RWPE2 (cell line): ENCODE measurements around the gene INTS14.
"Not testable (repeated sequence)": the region's sequence is repeated elsewhere in the genome, so short reads cannot be mapped to it uniquely, and the experiment has no call there.

Experiments used
- ATAC-seq: fragments of 200-7000 bp; cut with Tn5 transposase; 3 replicates; pipeline ENCODE4 v1.9.1; 2021; ENCODE audit warnings: low read depth
- DNase-seq: peaks from one replicate; pipeline ENCODE4 v3.0.0-alpha.2; 2020; ENCODE audit warnings: low spot score
- H3K27ac ChIP-seq: fragments of 450-650 bp; 2 replicates; pipeline ENCODE4 v1.5.1; 2017; ENCODE audit warnings: mild to moderate bottlenecking; ENCODE audit not compliant: poor library complexity, severe bottlenecking
- H3K27me3 ChIP-seq: fragments of 250-450 bp; sonication (Bioruptor Pico); 2 replicates; pipeline ENCODE4 v1.5.1; 2021; ENCODE audit warnings: mild to moderate bottlenecking, moderate library complexity; ENCODE audit not compliant: insufficient read depth, poor library complexity, severe bottlenecking
- H3K36me3 ChIP-seq: fragments of 250-450 bp; sonication (Bioruptor Pico); 2 replicates; pipeline ENCODE4 v1.5.1; 2020; ENCODE audit warnings: low read depth, mild to moderate bottlenecking, moderate library complexity
- H3K4me1 ChIP-seq: fragments of 250-450 bp; sonication (Bioruptor Pico); 2 replicates; pipeline ENCODE4 v1.5.1; 2021; ENCODE audit warnings: mild to moderate bottlenecking, moderate library complexity; ENCODE audit not compliant: insufficient read depth, poor library complexity, severe bottlenecking
- H3K4me3 ChIP-seq: fragments of 250-450 bp; sonication (Bioruptor Pico); 2 replicates; pipeline ENCODE4 v1.5.1; 2021; ENCODE audit warnings: mild to moderate bottlenecking, moderate library complexity; ENCODE audit not compliant: severe bottlenecking
- H3K9me3 ChIP-seq: fragments of 250-450 bp; sonication (Bioruptor Pico); 2 replicates; pipeline ENCODE4 v1.5.1; 2021; ENCODE audit warnings: mild to moderate bottlenecking, moderate library complexity; ENCODE audit not compliant: severe bottlenecking
- CTCF ChIP-seq: fragments of 450-650 bp; IDR thresholded peaks from one replicate; pipeline ENCODE4 v1.5.1; 2017; ENCODE audit warnings: mild to moderate bottlenecking, moderate library complexity; ENCODE audit not compliant: poor library complexity, severe bottlenecking

Gene INTS14

GRCh38 chr15:65618560-65619109 lies 7.7 kb upstream of the INTS14 start:
- no peaks in the 10 kb centered on the region for H3K4me1 ChIP-seq
- H3K27me3 ChIP-seq = no peaks in the 10 kb centered on the region
- ATAC-seq (no peak), DNase-seq (no peak)
- H3K36me3 ChIP-seq = no peaks in the 10 kb centered on the region
- no peak for TF ChIP-seq CTCF
- H3K9me3 ChIP-seq = no peaks in the 10 kb centered on the region
- no peak overlapping the region for H3K4me3 ChIP-seq
- H3K27ac ChIP-seq = no peak overlapping the region

- not testable (repeated sequence) for H3K27me3 ChIP-seq, H3K27ac ChIP-seq, H3K9me3 ChIP-seq, H3K4me1 ChIP-seq, DNase-seq, H3K4me3 ChIP-seq, H3K36me3 ChIP-seq, ATAC-seq
Observed at GRCh38 chr15:65615887-65616286, 5.0 kb upstream of the INTS14 start.

- H3K36me3 ChIP-seq = no peaks in the 10 kb centered on the region
- H3K9me3 ChIP-seq = no peaks in the 10 kb centered on the region
- peaks cover 5% of the 10 kb centered on the region for H3K4me1 ChIP-seq
- DNase-seq = no peak
- ATAC-seq = no peak
- H3K4me3 ChIP-seq = no peak overlapping the region
- H3K27me3 ChIP-seq = no peaks in the 10 kb centered on the region
- no peak overlapping the region for H3K27ac ChIP-seq
- no peak for TF ChIP-seq CTCF
Observed at GRCh38 chr15:65612949-65613744, 2.2 kb upstream of the INTS14 start.

GRCh38 chr15:65612616-65612946 lies 1.6 kb upstream of the INTS14 start:
- ATAC-seq = no peak
- no peaks in the 10 kb centered on the region for H3K9me3 ChIP-seq
- DNase-seq = no peak
- H3K36me3 ChIP-seq = no peaks in the 10 kb centered on the region
- no peak overlapping the region for H3K4me3 ChIP-seq
- H3K4me1 ChIP-seq = peaks cover 5% of the 10 kb centered on the region
- no peaks in the 10 kb centered on the region for H3K27me3 ChIP-seq
- no peak overlapping the region for H3K27ac ChIP-seq
- TF ChIP-seq CTCF = no peak

- TF ChIP-seq CTCF = no peak
- DNase-seq = no peak
- H3K9me3 ChIP-seq = no peaks in the 10 kb centered on the region
- no peaks in the 10 kb centered on the region for H3K27me3 ChIP-seq
- no peak for ATAC-seq
- peak overlapping the region; percentile 70 for H3K4me3 ChIP-seq
- H3K27ac ChIP-seq = peak overlapping the region; percentile 64
- peaks cover 4% of the 10 kb centered on the region for H3K36me3 ChIP-seq
- H3K4me1 ChIP-seq = peaks cover 5% of the 10 kb centered on the region
Observed at GRCh38 chr15:65611888-65612615, 1.1 kb upstream of the INTS14 start.
